Stomach (tissue), 9 donors: Measurements from ENCODE around the gene UNC119B. TPM values are rescaled to one million over a fixed set of nuclear protein-coding genes. Genes with fewer than 3 reads are reported as not detected.

Experiments used
- DNase-seq, 2 donors: peaks; one replicate each; pipeline versions ENCODE4 v3.0.0 to v3.0.0-alpha.2; 2013 to 2019
- H3K27ac ChIP-seq, 5 donors: fragments of 200-600 bp in 4 of 5; sonication (generic) in 4 of 5; one replicate each; pipeline ENCODE4 v1.5.1; 2013 to 2019; ENCODE audit warnings: mild to moderate bottlenecking in 1 of 5, moderate library complexity in 1 of 5
- H3K27me3 ChIP-seq, 3 donors: fragments of 200-600 bp; sonication (generic); one replicate each; pipeline ENCODE4 v1.5.1; 2017 to 2019; ENCODE audit warnings: mixed run types in 1 of 3
- H3K36me3 ChIP-seq, 4 donors: fragments of 200-600 bp; sonication (generic); 1 replicate in 3 of 4; 2 replicates in 1 of 4; pipeline ENCODE4 v1.5.1; 2016 to 2019
- H3K4me1 ChIP-seq, 4 donors: fragments of 200-600 bp; sonication (generic); one replicate each; pipeline ENCODE4 v1.5.1; 2016 to 2019
- H3K4me3 ChIP-seq, 4 donors: fragments of 200-600 bp; sonication (generic) in 3 of 4; one replicate each; pipeline ENCODE4 v1.5.1; 2016 to 2019; ENCODE audit warnings: mild to moderate bottlenecking in 1 of 4
- H3K9me3 ChIP-seq, 4 donors: fragments of 200-600 bp; sonication (generic); one replicate each; pipeline ENCODE4 v1.5.1; 2016 to 2019
- EP300 ChIP-seq: sonication (generic); formaldehyde crosslinking; IDR thresholded peaks from one replicate; pipeline ENCODE4 v1.6.1; 2017; ENCODE audit warnings: antibody characterized with exemption
- POLR2A ChIP-seq, 4 donors: fragments of 450-650 bp; IDR thresholded peaks; one replicate each; pipeline ENCODE4 v1.6.1; 2016; ENCODE audit warnings: antibody characterized with exemption in 4 of 4, control low read depth in 2 of 4, mild to moderate bottlenecking in 1 of 4, moderate library complexity in 1 of 4
- POLR2AphosphoS5 ChIP-seq, 3 donors: sonication (generic); formaldehyde crosslinking; IDR thresholded peaks; one replicate each; pipeline ENCODE4 v1.6.1; 2016; ENCODE audit warnings: antibody characterized with exemption in 3 of 3
- WGBS, 5 donors: extraction: QIAGEN DNeasy Blood & Tissue Kit in 3 of 5; methylation state at CpG; one replicate each; pipeline versions ENCODE4 v1.1.5 to v1.1.7; 2013 to 2018; 5-methylcytosine and 5-hydroxymethylcytosine counted together
- intact Hi-C: fragments of 100-400 bp; cut with DNase I; formaldehyde crosslinking; loops from one replicate; pipeline ENCODE4 v1.15.1; 2023; ENCODE audit warnings: low total_unique reads
- polyA plus RNA-seq, 3 donors: library from polyadenylated mRNA; stranded (reverse); fragments of 200-250 nt; gene quantifications; one replicate each; pipeline ENCODE4 v1.2.3, GENCODE V29; 2013
- total RNA-seq, 5 donors: library from RNA; depleted of rRNA; stranded (reverse); fragments of >200 nt; gene quantifications; one replicate each; pipeline versions ENCODE4 v1.1.0 to v1.2.3, GENCODE V29; 2014 to 2016
- TF ChIP-seq, protein P1 (sequence below), 7 experiments: fragments of 450-650 bp in 4 of 7; fragments of 200-600 bp in 3 of 7; sonication (generic) in 3 of 7; IDR thresholded peaks; one replicate each; pipeline ENCODE4 v1.5.1; 2016 to 2019; ENCODE audit warnings: antibody characterized with exemption in 7 of 7, control low read depth in 2 of 7, mild to moderate bottlenecking in 1 of 7
- donor health status: healthy with polysubstance abuse.
- donor health status: Bipolar disorder and iron deficiency.
- donor health status: healthy.

The UNC119B gene
- total and polyA plus RNA-seq, 8 donors = 8.2 to 26.8 (median 15.1) TPM

DNA sequence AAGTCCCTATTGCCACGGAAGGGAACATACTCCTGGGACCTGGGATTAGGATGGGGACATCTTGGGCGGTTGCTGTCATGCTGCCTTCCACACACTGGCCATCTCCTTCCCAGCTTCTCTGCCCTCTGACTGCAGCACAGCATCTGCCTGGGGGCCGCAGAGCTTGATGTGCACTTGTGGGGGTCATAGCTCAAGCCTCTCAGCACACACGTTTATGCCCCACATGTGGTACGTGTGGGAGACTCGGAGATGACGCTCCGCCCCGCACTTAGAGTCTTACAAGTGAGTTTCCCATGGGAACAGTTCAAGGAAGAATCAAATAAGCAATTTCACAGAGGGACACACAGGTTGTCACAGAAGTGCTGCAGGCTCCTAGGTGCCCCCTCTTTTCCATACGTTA, 24.0 kb downstream of the UNC119B start:
- 90 to 96% (median 95%) methylated on average over 10 of the region's 10 CpGs for WGBS, 5 donors
- H3K4me3 ChIP-seq = no peak overlapping the region
- H3K9me3 ChIP-seq = no peaks in the 10 kb centered on the region
- DNase-seq = no peak
- peaks cover 10 to 77% (median 51%) of the 10 kb centered on the region in 4 donors for H3K36me3 ChIP-seq
- TF ChIP-seq POLR2AphosphoS5 (IDR thresholded peaks at IDR 0.05) (no peak), EP300 (no peak), POLR2A (IDR thresholded peaks at IDR 0.05) (no peak)
- TF ChIP-seq, protein P1, sequence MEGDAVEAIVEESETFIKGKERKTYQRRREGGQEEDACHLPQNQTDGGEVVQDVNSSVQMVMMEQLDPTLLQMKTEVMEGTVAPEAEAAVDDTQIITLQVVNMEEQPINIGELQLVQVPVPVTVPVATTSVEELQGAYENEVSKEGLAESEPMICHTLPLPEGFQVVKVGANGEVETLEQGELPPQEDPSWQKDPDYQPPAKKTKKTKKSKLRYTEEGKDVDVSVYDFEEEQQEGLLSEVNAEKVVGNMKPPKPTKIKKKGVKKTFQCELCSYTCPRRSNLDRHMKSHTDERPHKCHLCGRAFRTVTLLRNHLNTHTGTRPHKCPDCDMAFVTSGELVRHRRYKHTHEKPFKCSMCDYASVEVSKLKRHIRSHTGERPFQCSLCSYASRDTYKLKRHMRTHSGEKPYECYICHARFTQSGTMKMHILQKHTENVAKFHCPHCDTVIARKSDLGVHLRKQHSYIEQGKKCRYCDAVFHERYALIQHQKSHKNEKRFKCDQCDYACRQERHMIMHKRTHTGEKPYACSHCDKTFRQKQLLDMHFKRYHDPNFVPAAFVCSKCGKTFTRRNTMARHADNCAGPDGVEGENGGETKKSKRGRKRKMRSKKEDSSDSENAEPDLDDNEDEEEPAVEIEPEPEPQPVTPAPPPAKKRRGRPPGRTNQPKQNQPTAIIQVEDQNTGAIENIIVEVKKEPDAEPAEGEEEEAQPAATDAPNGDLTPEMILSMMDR (IDR thresholded peaks at IDR 0.05) = no peak
- no peaks in the 10 kb centered on the region for H3K27me3 ChIP-seq
- H3K4me1 ChIP-seq = no peaks in the 10 kb centered on the region
- no peak overlapping the region for H3K27ac ChIP-seq
- intact Hi-C loops = no loop called here

DNA sequence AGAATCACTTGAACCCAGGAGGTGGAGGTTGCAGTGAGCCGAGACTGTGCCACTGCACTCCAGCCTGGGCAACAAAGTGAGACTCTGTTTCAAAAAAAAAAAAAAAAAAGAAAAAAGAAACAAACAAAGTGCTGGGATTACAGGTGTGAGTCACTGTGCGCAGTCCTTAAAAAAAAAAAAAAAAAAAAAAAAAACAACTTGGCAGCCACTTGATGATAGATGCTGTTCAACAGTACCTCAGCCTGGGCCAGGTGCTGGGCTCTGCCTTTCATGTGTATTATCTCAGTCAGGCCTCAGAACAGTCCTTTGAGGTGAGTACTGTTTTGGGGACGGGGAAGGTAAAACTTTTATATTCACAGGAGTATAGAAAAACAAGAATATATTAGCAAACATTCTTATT, 24.9 kb downstream of the UNC119B start:
- TF ChIP-seq EP300 (no peak), POLR2AphosphoS5 (IDR thresholded peaks at IDR 0.05) (no peak), POLR2A (IDR thresholded peaks at IDR 0.05) (no peak)
- TF ChIP-seq, protein P1 (IDR thresholded peaks at IDR 0.05) = no peak
- H3K27ac ChIP-seq = no peak overlapping the region
- no peaks in the 10 kb centered on the region for H3K27me3 ChIP-seq
- no peaks in the 10 kb centered on the region for H3K9me3 ChIP-seq
- no peak overlapping the region for H3K4me3 ChIP-seq
- peaks cover under 1 to 77% (median 53%) of the 10 kb centered on the region in 4 donors for H3K36me3 ChIP-seq
- intact Hi-C loops = no loop called here
- no peak for DNase-seq
- no peaks in the 10 kb centered on the region for H3K4me1 ChIP-seq
- WGBS, 5 donors = 67 to 86% (median 79%) methylated on average over 2 to 3 of the region's 3 CpGs

DNA sequence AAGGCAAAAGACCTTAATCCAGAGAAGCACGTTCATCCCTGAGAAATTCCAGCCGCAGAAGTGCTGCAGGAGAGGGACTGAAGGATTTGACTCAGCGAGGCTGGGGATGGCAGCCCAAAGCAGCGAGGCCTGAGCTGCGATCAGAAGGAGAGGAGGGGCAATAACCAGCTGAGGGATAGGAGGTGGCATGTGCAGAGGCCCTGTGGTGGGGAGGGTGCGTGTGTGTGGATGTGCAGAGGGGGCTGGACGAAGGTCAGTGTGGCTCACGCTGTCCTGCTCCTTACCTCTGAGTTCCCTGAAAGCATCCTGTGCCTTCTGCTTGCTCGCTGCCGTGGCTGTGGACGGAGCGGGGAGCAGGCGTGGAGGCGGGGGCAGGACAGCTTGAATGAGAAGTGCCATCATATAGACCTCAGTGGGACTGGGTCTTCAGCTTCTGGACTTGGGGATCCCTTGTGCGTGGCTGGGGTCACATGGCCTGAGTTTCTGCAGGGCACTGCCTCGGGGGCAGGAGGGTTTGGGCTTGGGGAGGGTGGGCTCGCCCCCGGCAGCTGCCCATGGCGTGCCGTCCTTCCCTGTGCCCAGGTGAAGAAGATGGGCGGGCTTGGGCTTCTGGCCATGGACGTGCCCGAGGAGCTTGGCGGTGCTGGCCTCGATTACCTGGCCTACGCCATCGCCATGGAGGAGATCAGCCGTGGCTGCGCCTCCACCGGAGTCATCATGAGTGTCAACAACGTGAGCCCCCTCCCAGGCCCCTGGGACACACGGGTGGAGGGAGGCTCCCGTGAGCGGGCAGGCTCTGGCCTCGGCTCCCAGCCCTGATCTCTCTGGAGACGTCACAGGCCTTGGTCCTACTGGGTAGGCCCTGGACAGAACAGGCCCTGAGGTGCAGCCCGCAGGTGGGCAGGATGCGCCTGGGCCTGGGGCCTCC, 26.4 kb downstream of the UNC119B start:
- H3K27ac ChIP-seq = no peak overlapping the region
- H3K9me3 ChIP-seq = no peaks in the 10 kb centered on the region
- WGBS, 5 donors = 91 to 95% (median 93%) methylated on average over 26 to 38 of the region's 38 CpGs
- no peaks in the 10 kb centered on the region for H3K27me3 ChIP-seq
- H3K36me3 ChIP-seq = peaks cover 0 to 65% (median 43%) of the 10 kb centered on the region in 4 donors
- intact Hi-C loops = no loop called here
- no peak for DNase-seq
- H3K4me1 ChIP-seq = no peaks in the 10 kb centered on the region
- no peak overlapping the region for H3K4me3 ChIP-seq
- no peak for TF ChIP-seq POLR2A (IDR thresholded peaks at IDR 0.05)
- TF ChIP-seq, protein P1 (IDR thresholded peaks at IDR 0.05) = no peak

DNA sequence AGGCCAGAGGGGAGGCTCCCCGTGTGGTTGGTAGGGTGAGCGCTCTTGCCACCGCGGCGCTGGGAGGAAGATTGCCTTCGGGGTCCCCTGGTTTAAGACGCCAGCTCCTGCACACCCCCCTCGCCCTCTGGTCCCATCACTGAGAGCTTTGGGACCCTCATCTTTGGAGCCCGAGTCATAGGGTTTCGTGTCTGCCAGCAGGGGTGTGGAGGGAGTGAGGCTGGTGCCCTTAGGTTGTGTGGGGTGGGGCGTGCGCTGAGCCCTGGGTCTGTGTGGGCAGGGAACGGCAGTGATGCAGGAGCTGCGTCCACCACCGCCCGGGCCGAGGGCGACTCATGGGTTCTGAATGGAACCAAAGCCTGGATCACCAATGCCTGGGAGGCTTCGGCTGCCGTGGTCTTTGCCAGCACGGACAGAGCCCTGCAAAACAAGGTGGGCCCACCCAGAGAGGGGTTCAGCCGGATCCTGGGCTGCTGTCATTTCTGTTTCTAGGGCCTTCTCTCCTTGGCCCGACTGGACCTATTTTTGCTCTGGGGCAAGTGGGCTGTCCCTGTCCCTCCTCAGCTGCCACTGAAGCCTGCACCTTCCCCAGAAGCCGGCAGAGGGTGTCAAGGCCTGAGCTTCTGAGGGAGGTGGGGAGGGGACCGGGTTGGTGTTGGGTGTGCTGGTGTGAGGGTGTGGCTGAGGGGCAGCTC, 27.4 kb downstream of the UNC119B start:
- Histone ChIP-seq H3K4me1 (no peaks in the 10 kb centered on the region), H3K9me3 (no peaks in the 10 kb centered on the region), H3K4me3 (no peak overlapping the region), H3K27ac (no peak overlapping the region), H3K36me3 (peaks cover 0 to 58% (median 40%) of the 10 kb centered on the region in 4 donors), H3K27me3 (no peaks in the 10 kb centered on the region)
- DNase-seq = no peak
- TF ChIP-seq EP300 = no peak
- TF ChIP-seq POLR2AphosphoS5 (IDR thresholded peaks at IDR 0.05) = no peak
- TF ChIP-seq POLR2A (IDR thresholded peaks at IDR 0.05) = no peak
- TF ChIP-seq, protein P1 (IDR thresholded peaks at IDR 0.05) = no peak
- WGBS, 5 donors = 86 to 92% (median 89%) methylated on average over 7 to 25 of the region's 25 CpGs
- intact Hi-C loops = no loop called here
